ENCODE measurements around the gene AIFM2.

DNA sequence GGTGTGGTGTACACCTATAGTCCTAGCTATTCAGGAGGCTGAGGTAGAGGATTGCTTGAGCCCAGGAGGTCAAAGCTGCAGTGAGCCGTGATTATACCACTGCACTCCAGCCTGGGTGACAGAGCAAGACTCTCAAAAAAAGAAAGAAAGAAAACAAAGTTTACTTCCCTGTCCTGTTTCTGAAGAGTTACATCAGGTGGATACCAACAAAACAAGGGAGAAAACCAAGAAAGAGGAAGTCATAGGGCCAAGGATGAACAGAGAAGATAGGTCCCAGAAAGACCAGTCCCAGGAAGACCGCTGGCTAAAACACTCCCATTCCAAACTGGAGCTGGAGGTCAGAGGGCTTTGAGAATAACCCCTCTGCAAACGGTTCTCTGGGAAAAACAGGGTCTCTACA, 66.4 kb downstream of the AIFM2 start:
- no peak for TF ChIP-seq CTCF (IDR thresholded peaks at IDR 0.05)
- TF ChIP-seq POLR2A (IDR thresholded peaks at IDR 0.05) = no peak

Data from lower leg skin (tissue), 3 donors.